H1 (cell line): ENCODE data around the gene C3orf18. TPM values are rescaled to one million over a fixed set of nuclear protein-coding genes. Genes with fewer than 3 reads are reported as not detected.

Experiments
- CTCF ChIA-PET: fragments of 300-600 bp; sonication (Branson Sonifier 250); formaldehyde crosslinking; loops from one replicate; lab custom pipeline; 2021; ENCODE audit not compliant: partially characterized antibody; lab: Charles Lee
- POLR2A ChIA-PET: fragments of 300-600 bp; sonication (Branson Sonifier 250); formaldehyde crosslinking; loops from one replicate; lab custom pipeline; 2021; ENCODE audit warnings: inconsistent platforms; ENCODE audit not compliant: partially characterized antibody; lab: Charles Lee
- DNase-seq, 2 experiments: peaks; one replicate each; pipeline versions ENCODE4 v3.0.0 to v3.0.0-alpha.2; 2010 to 2022; ENCODE audit warnings: low spot score in 2 of 2, low read depth in 1 of 2, mixed read lengths in 1 of 2
- FAIRE-seq: peaks from 2 replicates; lab custom pipeline; 2011; peaks lifted over from hg19 to GRCh38; lab: Jason Lieb, UNC
- H2AFZ ChIP-seq: 2 replicates; pipeline ENCODE4 v1.8.1; 2012; ENCODE audit warnings: low read length, inconsistent platforms
- H2AK5ac ChIP-seq: 2 replicates; pipeline ENCODE4 v1.6.1; 2013; ENCODE audit warnings: low read depth, low read length
- H2BK120ac ChIP-seq: replicated peaks from 2 replicates; pipeline ENCODE3; 2013; ENCODE audit warnings: low read depth, low read length, inconsistent platforms
- H2BK12ac ChIP-seq: 2 replicates; pipeline ENCODE4 v1.6.1; 2013; ENCODE audit warnings: low read depth, low read length
- H2BK15ac ChIP-seq: 2 replicates; pipeline ENCODE4 v1.6.1; 2013; ENCODE audit warnings: low read length
- H2BK20ac ChIP-seq: 2 replicates; pipeline ENCODE4 v1.6.1; 2013; ENCODE audit warnings: low read length
- H2BK5ac ChIP-seq: 2 replicates; pipeline ENCODE4 v1.6.1; 2013; ENCODE audit warnings: low read depth, low read length
- H3K14ac ChIP-seq: 2 replicates; pipeline ENCODE4 v1.6.1; 2013; ENCODE audit warnings: inconsistent platforms; ENCODE audit not compliant: insufficient read length
- H3K18ac ChIP-seq: 2 replicates; pipeline ENCODE4 v1.6.1; 2013; ENCODE audit warnings: low read length; ENCODE audit errors: extremely low read depth
- H3K23ac ChIP-seq: 2 replicates; pipeline ENCODE4 v1.6.1; 2013; ENCODE audit warnings: inconsistent platforms; ENCODE audit not compliant: insufficient read length
- H3K23me2 ChIP-seq: 2 replicates; pipeline ENCODE4 v1.6.1; 2013; ENCODE audit warnings: low read depth, low read length
- H3K27ac ChIP-seq: 2 replicates; pipeline ENCODE4 v1.6.1; 2011; ENCODE audit warnings: low read depth, low read length, inconsistent platforms
- H3K27me3 ChIP-seq, 4 experiments: replicated peaks in 1 of 4; 1 replicate in 1 of 4; 2 replicates in 3 of 4; pipeline versions ENCODE4 v1.6.1 to v1.8.1; 2011 to 2013; ENCODE audit warnings: low read length in 3 of 4, mild to moderate bottlenecking in 3 of 4, inconsistent platforms in 2 of 4, mixed read lengths in 2 of 4, moderate library complexity in 1 of 4; ENCODE audit not compliant: control insufficient read depth in 3 of 4, insufficient read depth in 3 of 4; ENCODE audit errors: extremely low read depth in 1 of 4
- H3K36me3 ChIP-seq, 4 experiments: 2 replicates each; pipeline versions ENCODE4 v1.6.1 to v1.8.1; 2011 to 2013; ENCODE audit warnings: mild to moderate bottlenecking in 4 of 4, low read length in 3 of 4, moderate library complexity in 2 of 4, control low read depth in 1 of 4, inconsistent platforms in 1 of 4; ENCODE audit not compliant: insufficient read depth in 4 of 4, control insufficient read depth in 2 of 4
- H3K4ac ChIP-seq: replicated peaks from 2 replicates; pipeline ENCODE3; 2013; ENCODE audit warnings: low read length, low read depth, mixed read lengths, inconsistent platforms; ENCODE audit not compliant: insufficient read length
- H3K4me1 ChIP-seq, 4 experiments: replicated peaks in 1 of 4; 1 replicate in 1 of 4; 2 replicates in 3 of 4; pipeline versions ENCODE4 v1.6.1 to v1.8.1; 2011 to 2013; ENCODE audit warnings: low read length in 3 of 4, inconsistent platforms in 2 of 4, mixed read lengths in 1 of 4; ENCODE audit not compliant: insufficient read depth in 4 of 4, control insufficient read depth in 3 of 4
- H3K4me2 ChIP-seq, 2 experiments: 2 replicates each; pipeline versions ENCODE4 v1.6.1 to v1.8.1; 2011 to 2013; ENCODE audit warnings: low read depth in 2 of 2, low read length in 2 of 2, control low read depth in 1 of 2, inconsistent platforms in 1 of 2, mild to moderate bottlenecking in 1 of 2; ENCODE audit not compliant: insufficient read depth in 1 of 2
- H3K4me3 ChIP-seq, 4 experiments: fragments of 200-600, 300-600 bp in 1 of 4; sonication (generic), shearing (Covaris generic), sonication (Bioruptor Twin) in 1 of 4; 2 replicates each; pipeline versions ENCODE4 v1.5.1 to v1.8.1; 2011 to 2016; ENCODE audit warnings: low read length in 4 of 4, low read depth in 3 of 4, control low read depth in 2 of 4, inconsistent platforms in 2 of 4, mild to moderate bottlenecking in 2 of 4, mixed read lengths in 1 of 4, moderate library complexity in 1 of 4; ENCODE audit not compliant: insufficient read depth in 2 of 4; ENCODE audit errors: extremely low read depth in 1 of 4
- H3K56ac ChIP-seq: replicated peaks from 2 replicates; pipeline ENCODE3; 2013; ENCODE audit warnings: low read depth, mild to moderate bottlenecking, mixed read lengths, low read length, inconsistent platforms; ENCODE audit not compliant: insufficient read length
- H3K79me1 ChIP-seq: 2 replicates; pipeline ENCODE4 v1.6.1; 2013; ENCODE audit warnings: low read depth, low read length, control low read depth
- H3K79me2 ChIP-seq, 2 experiments: 2 replicates each; pipeline versions ENCODE4 v1.6.1 to v1.8.1; 2012 to 2013; ENCODE audit warnings: low read length in 2 of 2, mild to moderate bottlenecking in 2 of 2, inconsistent platforms in 1 of 2; ENCODE audit not compliant: insufficient read depth in 2 of 2, control insufficient read depth in 1 of 2
- H3K9ac ChIP-seq, 4 experiments: replicated peaks in 1 of 4; 1 replicate in 1 of 4; 2 replicates in 3 of 4; pipeline versions ENCODE4 v1.6.1 to v1.8.1; 2011 to 2013; ENCODE audit warnings: low read depth in 3 of 4, low read length in 3 of 4, control low read depth in 2 of 4, mild to moderate bottlenecking in 2 of 4, moderate library complexity in 2 of 4, inconsistent platforms in 1 of 4; ENCODE audit errors: extremely low read depth in 1 of 4
- H3K9me3 ChIP-seq, 2 experiments: 2 replicates each; pipeline versions ENCODE4 v1.6.1 to v1.8.1; 2012 to 2013; ENCODE audit warnings: mild to moderate bottlenecking in 2 of 2, moderate library complexity in 2 of 2, control low read depth in 1 of 2, inconsistent platforms in 1 of 2, low read depth in 1 of 2, low read length in 1 of 2, mixed read lengths in 1 of 2; ENCODE audit not compliant: insufficient read depth in 2 of 2
- H4K20me1 ChIP-seq, 2 experiments: replicated peaks in 1 of 2; 2 replicates each; pipeline versions ENCODE3 to v1.8.1; 2011 to 2013; ENCODE audit warnings: inconsistent platforms in 2 of 2, low read length in 2 of 2, mild to moderate bottlenecking in 1 of 2; ENCODE audit not compliant: insufficient read depth in 2 of 2, control insufficient read depth in 1 of 2
- H4K5ac ChIP-seq: 2 replicates; pipeline ENCODE4 v1.6.1; 2013; ENCODE audit warnings: low read length, low read depth, mixed read lengths, inconsistent platforms; ENCODE audit not compliant: insufficient read length
- H4K8ac ChIP-seq: 2 replicates; pipeline ENCODE4 v1.8.0; 2013; ENCODE audit warnings: mild to moderate bottlenecking, moderate library complexity, low read length, inconsistent platforms; ENCODE audit not compliant: insufficient read depth; ENCODE audit errors: extremely low read depth
- H4K91ac ChIP-seq: replicated peaks from 2 replicates; pipeline ENCODE3; 2013; ENCODE audit warnings: low read length, mixed read lengths, inconsistent platforms; ENCODE audit not compliant: insufficient read length
- ASH2L ChIP-seq: fragments of 200-600, 300-600 bp; sonication (generic); IDR thresholded peaks from one replicate; pipeline ENCODE4 v1.7.1; 2017; ENCODE audit warnings: low read length
- BACH1 ChIP-seq: IDR thresholded peaks from 2 replicates; pipeline ENCODE4 v1.6.1; 2012; ENCODE audit warnings: low read length, improper control_type of control experiment
- BRCA1 ChIP-seq: IDR thresholded peaks from 2 replicates; pipeline ENCODE4 v1.6.1; 2012; ENCODE audit warnings: low read depth, low read length, improper control_type of control experiment
- RNF2 ChIP-seq: fragments of 200-900, 300-1000 bp; sonication (generic); IDR thresholded peaks from 2 replicates; pipeline ENCODE4 v1.7.1; 2016; ENCODE audit warnings: borderline replicate concordance, low read depth, mild to moderate bottlenecking, antibody characterized with exemption, low read length; ENCODE audit not compliant: poor library complexity, severe bottlenecking; ENCODE audit errors: missing control alignments
- USF2 ChIP-seq: IDR thresholded peaks from 2 replicates; pipeline ENCODE4 v1.6.1; 2011; ENCODE audit warnings: low read length, improper control_type of control experiment
- WGBS, 2 experiments: shearing (Covaris generic) in 1 of 2; methylation state at CpG; one replicate each; pipeline versions ENCODE4 v1.1.6 to v1.1.7; 2013 to 2015; ENCODE audit warnings: low lambda C conversion rate in 2 of 2, mixed read lengths in 2 of 2, inconsistent platforms in 1 of 2, low coverage in 1 of 2, missing lambda C conversion rate in 1 of 2; ENCODE audit not compliant: insufficient replicate concordance in 2 of 2, insufficient coverage in 1 of 2, insufficient read length in 1 of 2; ENCODE audit errors: extremely low coverage in 1 of 2, missing lambda C conversion rate in 1 of 2; 5-methylcytosine and 5-hydroxymethylcytosine counted together
- polyA plus RNA-seq, 7 experiments: library from polyadenylated mRNA; depleted of rRNA in 3 of 7; stranded (reverse) in 5 of 7; unstranded in 2 of 7; fragments of >200 nt in 5 of 7; fragments of 200-250 nt in 2 of 7; gene quantifications; 1 replicate in 5 of 7; 2 replicates in 1 of 7; 4 replicates in 1 of 7; pipeline versions ENCODE4 v1.2.1 to v1.2.3, GENCODE V29; 2011 to 2013; ENCODE audit warnings: missing spikeins in 2 of 7, mixed read lengths in 2 of 7
- total RNA-seq: library from RNA; stranded (reverse); fragmentation: NEBNext Ultra II Directional; extraction: Animal tissue kit (Norgen Biotek cat#: 25700); gene quantifications from 2 replicates; pipeline ENCODE4 v1.2.1, GENCODE V29; 2021

C3orf18 gene
- total and polyA plus RNA-seq, 2 of the 8 experiments (the other 6 are each of a cell fraction or from before 2014, with no cell fraction given) = 7.5 to 15.0 TPM

GRCh38 chr3:50602595-50603191 is 35.1 kb upstream of the C3orf18 start:
- no peak overlapping the region for H2AFZ ChIP-seq
- no peak overlapping the region for H4K8ac ChIP-seq
- TF ChIP-seq USF2 (no peak), BRCA1 (no peak), RNF2 (no peak), BACH1 (no peak), ASH2L (no peak)

More at GRCh38 chr3:50602595-50603191, 35.1 kb upstream of the C3orf18 start:
- Histone ChIP-seq H3K4ac (no peak overlapping the region), H3K23ac (no peak overlapping the region), H2BK20ac (no peak overlapping the region), H3K4me2 (no peak overlapping the region), H3K27ac (no peak overlapping the region), H2BK5ac (no peak overlapping the region), H3K36me3 (no peaks in the 10 kb centered on the region), H2BK12ac (no peak overlapping the region), H2AK5ac (no peak overlapping the region), H3K9me3 (no peaks in the 10 kb centered on the region), H4K20me1 (peaks cover 3% of the 10 kb centered on the region in 2 experiments), H4K91ac (no peak overlapping the region), H2BK120ac (no peak overlapping the region), H3K56ac (no peak overlapping the region), H3K4me3 (no peak overlapping the region), H3K27me3 (peaks cover 0 to 2% (median 0%) of the 10 kb centered on the region in 4 experiments; a peak in 1 of 7 replicates), H2BK15ac (no peak overlapping the region), H3K9ac (no peak overlapping the region), H3K18ac (no peak overlapping the region), H3K79me1 (no peaks in the 10 kb centered on the region), H4K5ac (no peak overlapping the region), H3K23me2 (no peaks in the 10 kb centered on the region), H3K14ac (no peak overlapping the region), H3K4me1 (no peaks in the 10 kb centered on the region), H3K79me2 (no peaks in the 10 kb centered on the region)
- WGBS, 2 experiments = 78% methylated on average over 9 of the region's 9 CpGs; no CpG with 5 or more reads in 1 of the 2 experiments
- ChIA-PET CTCF (interaction anchor here (0.9 to 50.4 kb wide), 7 partner anchors 9 to 255 kb away, joined by 3 to 1262 read pairs (median 39); partner anchors contain the start of genes C3orf18, CISH, DOCK3 and HEMK1), POLR2A (interaction anchor here (1.7 to 1.8 kb wide), 2 partner anchors 11 to 16 kb away, joined by 6 to 9 read pairs; no protein-coding TSS in a partner anchor)
- FAIRE-seq (no peak), DNase-seq (no peak)
